D721Med (cell line): ENCODE results near the gene PRELID2.
"Not testable (repeated sequence)": the region's sequence is repeated elsewhere in the genome, so short reads cannot be mapped to it uniquely, and the experiment has no call there.

Source experiments
- DNase-seq: peaks from one replicate; pipeline ENCODE4 v3.0.0; 2011; ENCODE audit warnings: low spot score; ENCODE audit not compliant: insufficient read length
- FAIRE-seq: peaks from 2 replicates; lab custom pipeline; 2011; peaks lifted over from hg19 to GRCh38; lab: Jason Lieb, UNC
- CTCF ChIP-seq: IDR thresholded peaks from 2 replicates; pipeline ENCODE4 v1.5.1; 2012; ENCODE audit warnings: mild to moderate bottlenecking, control low read depth; ENCODE audit not compliant: insufficient read depth; ENCODE audit errors: missing control alignments

The PRELID2 gene

GRCh38 chr5:145834917-145835847, at the start of gene PRELID2:
PRELID2 (minus strand) TSS chr5:145835342; CDS start chr5:145835251, 91 bp downstream.
- no peak for TF ChIP-seq CTCF
- FAIRE-seq (no peak), DNase-seq (no peak)

- FAIRE-seq (no peak), DNase-seq (no peak)
- TF ChIP-seq CTCF, result no peak
Observed at GRCh38 chr5:145874765-145875164, 39.6 kb upstream of the PRELID2 start.

- DNase-seq (no peak), FAIRE-seq (no peak)
- TF ChIP-seq CTCF, result no peak
Observed at GRCh38 chr5:145872914-145873313, 37.8 kb upstream of the PRELID2 start, which contains the start of gene GRXCR2. GRXCR2 (minus strand) TSS chr5:145873014; CDS start chr5:145872968, 46 bp downstream.

- no peak for TF ChIP-seq CTCF
- FAIRE-seq (no peak), DNase-seq (no peak)
Observed at GRCh38 chr5:145872486-145872885, 37.3 kb upstream of the PRELID2 start.

- FAIRE-seq, result no peak
- no peak for TF ChIP-seq CTCF
- DNase-seq, result no peak
Observed at GRCh38 chr5:145869753-145870152, 34.6 kb upstream of the PRELID2 start.

- DNase-seq, result no peak
- no peak for FAIRE-seq
- no peak for TF ChIP-seq CTCF
Observed at GRCh38 chr5:145867806-145868205, 32.7 kb upstream of the PRELID2 start.

GRCh38 chr5:145864432-145864831, 29.3 kb upstream of the PRELID2 start:
- FAIRE-seq, DNase-seq: not testable (repeated sequence)
